GM12878 (cell line): Measurements from ENCODE around the gene GSTM4. TPM values are rescaled to one million over a fixed set of nuclear protein-coding genes. Genes with fewer than 3 reads are reported as not detected.

Experiments
- ATAC-seq: fragments of 200-7000 bp; cut with Tn5 transposase; 3 replicates; pipeline ENCODE4 v1.9.1; 2020; ENCODE audit warnings: mild to moderate bottlenecking, moderate library complexity
- BruUV-seq: library from RNA; stranded (reverse); fragments of 400-500 nt; replicated peaks from 2 replicates; lab custom pipeline; 2021; lab: Mats Ljungman, UMichigan
- CTCF ChIA-PET: fragments of 300-600 bp; sonication (Branson Sonifier 250); formaldehyde crosslinking; extraction: SDS; loops from one replicate; lab custom pipeline; 2021; ENCODE audit warnings: inconsistent platforms; lab: Yijun Ruan, JAX
- POLR2A ChIA-PET: fragments of 350-600 bp; formaldehyde crosslinking; extraction: SDS; loops from one replicate; lab custom pipeline; 2021; ENCODE audit warnings: inconsistent platforms; lab: Charles Lee
- RAD21 ChIA-PET: fragments of 300-600 bp; sonication (Branson Sonifier 250); formaldehyde crosslinking; loops from one replicate; lab custom pipeline; 2023; ENCODE audit warnings: antibody characterized with exemption; ENCODE audit not compliant: unreplicated experiment; lab: Charles Lee
- SMC1A ChIA-PET: fragments of 300-600 bp; sonication (Branson Sonifier 250); formaldehyde crosslinking; loops from one replicate; lab custom pipeline; 2023; ENCODE audit not compliant: unreplicated experiment, uncharacterized antibody; lab: Charles Lee
- DNase-seq: peaks from one replicate; pipeline ENCODE4 v3.0.0-alpha.2; 2011; ENCODE audit warnings: low read depth, low spot score
- FAIRE-seq: peaks from 3 replicates; lab custom pipeline; 2011; peaks lifted over from hg19 to GRCh38; lab: Jason Lieb, UNC
- H2AFZ ChIP-seq: 2 replicates; pipeline ENCODE4 v1.6.0; 2011; ENCODE audit warnings: low read depth, low read length, control low read depth; ENCODE audit not compliant: control insufficient read depth
- H3K27ac ChIP-seq: 2 replicates; pipeline ENCODE4 v1.5.1; 2011; ENCODE audit warnings: control low read depth; ENCODE audit not compliant: control insufficient read depth, insufficient read depth
- H3K27me3 ChIP-seq, 2 experiments: replicated peaks in 1 of 2; 2 replicates each; pipeline versions ENCODE4 v1.6.0 to v1.6.1; 2011; ENCODE audit warnings: low read length in 1 of 2; ENCODE audit not compliant: control insufficient read depth in 2 of 2, insufficient read depth in 2 of 2
- H3K36me3 ChIP-seq, 2 experiments: 2 replicates each; pipeline ENCODE4 v1.5.1; 2011; ENCODE audit warnings: low read length in 1 of 2; ENCODE audit not compliant: control insufficient read depth in 2 of 2, insufficient read depth in 2 of 2
- H3K4me1 ChIP-seq: 2 replicates; pipeline ENCODE4 v1.6.1; 2011; ENCODE audit warnings: mild to moderate bottlenecking, low read length, moderate library complexity, mixed read lengths; ENCODE audit not compliant: control insufficient read depth, insufficient read depth
- H3K4me2 ChIP-seq: 2 replicates; pipeline ENCODE4 v1.6.0; 2011; ENCODE audit warnings: control low read depth; ENCODE audit not compliant: control insufficient read depth, insufficient read depth
- H3K4me3 ChIP-seq: fragments of 200-600 bp; sonication (generic); 2 replicates; pipeline ENCODE4 v1.5.1; 2016
- H3K79me2 ChIP-seq: 2 replicates; pipeline ENCODE4 v1.6.0; 2011; ENCODE audit warnings: low read length; ENCODE audit not compliant: control insufficient read depth, insufficient read depth
- H3K9ac ChIP-seq: 2 replicates; pipeline ENCODE4 v1.8.0; 2011; ENCODE audit warnings: low read length, control low read depth, mixed read lengths; ENCODE audit not compliant: control insufficient read depth, insufficient read depth
- H3K9me3 ChIP-seq: replicated peaks from 3 replicates; pipeline ENCODE4 v1.5.1; 2011; ENCODE audit warnings: mild to moderate bottlenecking, low read length; ENCODE audit not compliant: control insufficient read depth, insufficient read depth
- H4K20me1 ChIP-seq: 2 replicates; pipeline ENCODE4 v1.6.0; 2011; ENCODE audit not compliant: control insufficient read depth, insufficient read depth
- BHLHE40 ChIP-seq, 2 experiments: fragments of 450-650 bp in 1 of 2; IDR thresholded peaks; 2 replicates each; pipeline ENCODE4 v1.6.1; 2011 to 2017; ENCODE audit warnings: low read depth in 2 of 2, borderline replicate concordance in 1 of 2, improper control_type of control experiment in 1 of 2, low read length in 1 of 2, mild to moderate bottlenecking in 1 of 2
- CHD1 ChIP-seq: IDR thresholded peaks from 2 replicates; pipeline ENCODE4 v1.6.1; 2012; ENCODE audit warnings: low read depth, low read length, improper control_type of control experiment
- CREM ChIP-seq: IDR thresholded peaks from 2 replicates; pipeline ENCODE4 v1.6.1; 2014; ENCODE audit warnings: antibody characterized with exemption, low read depth
- ELK1 ChIP-seq: IDR thresholded peaks from 2 replicates; pipeline ENCODE4 v1.6.1; 2012; ENCODE audit warnings: low read depth, low read length, improper control_type of control experiment
- NKRF ChIP-seq: fragments of 450-650 bp; conservative IDR thresholded peaks from 2 replicates; pipeline ENCODE4 v1.6.1; 2017; ENCODE audit warnings: mild to moderate bottlenecking, moderate library complexity
- RUNX3 ChIP-seq: IDR thresholded peaks from 2 replicates; pipeline ENCODE4 v1.6.1; 2012; ENCODE audit warnings: low read length, inconsistent platforms
- SREBF2 ChIP-seq: IDR thresholded peaks from 2 replicates; pipeline ENCODE4 v1.6.1; 2012; ENCODE audit warnings: mild to moderate bottlenecking, low read length
- ZBTB40 ChIP-seq: fragments of 450-650 bp; IDR thresholded peaks from 2 replicates; pipeline ENCODE4 v1.6.1; 2016; ENCODE audit warnings: mild to moderate bottlenecking, moderate library complexity, borderline replicate concordance
- ZNF687 ChIP-seq: fragments of 450-650 bp; IDR thresholded peaks from 2 replicates; pipeline ENCODE4 v1.6.1; 2017; ENCODE audit warnings: mild to moderate bottlenecking, moderate library complexity
- WGBS: methylation state at CpG from one replicate; pipeline ENCODE4 v1.1.6; 2016; ENCODE audit warnings: low lambda C conversion rate; ENCODE audit not compliant: insufficient replicate concordance, insufficient coverage; ENCODE audit errors: missing lambda C conversion rate; 5-methylcytosine and 5-hydroxymethylcytosine counted together
- in situ Hi-C: fragments of 300-500 bp; cut with MboI; formaldehyde crosslinking; loops from 9 replicates; pipeline ENCODE4 v1.14.3; 2018; ENCODE audit warnings: mixed read lengths
- intact Hi-C: fragments of 100-400 bp; cut with micrococcal nuclease; formaldehyde crosslinking; loops from one replicate; pipeline ENCODE4 v1.14.2; 2022; ENCODE audit not compliant: unreplicated experiment
- polyA plus RNA-seq, 11 experiments: library from polyadenylated mRNA; depleted of rRNA in 4 of 11; unstranded in 6 of 11; stranded (reverse) in 5 of 11; fragments of >200 nt; fragmentation: Nextera tagmentation in 4 of 11; fragmentation: Illumina TruSeq in 1 of 11; extraction: Ambion mirVana in 4 of 11; extraction: Trizol in 1 of 11; gene quantifications; 1 replicate in 1 of 11; 2 replicates in 10 of 11; pipeline versions ENCODE4 v1.2.1 to v1.2.3, GENCODE V29; 2011 to 2016; ENCODE audit warnings: inconsistent platforms in 2 of 11, missing spikeins in 2 of 11, low read depth in 1 of 11
- total RNA-seq, 4 experiments: library from RNA; depleted of rRNA in 3 of 4; stranded (reverse); fragments of >200 nt in 3 of 4; fragmentation: Illumina TruSeq in 1 of 4; extraction: Trizol in 1 of 4; gene quantifications; 2 replicates each; pipeline versions ENCODE4 v1.2.1 to v1.2.3, GENCODE V29; 2013 to 2021

Gene GSTM4
- total and polyA plus RNA-seq, 10 of the 15 experiments (the other 5 are each of a cell fraction or from before 2014, with no cell fraction given), result 14.3 to 37.2 (median 23.0) TPM

GRCh38 chr1:109620841-109621286, 35.0 kb upstream of the GSTM4 start:
- Histone ChIP-seq H3K27ac (peak overlapping the region; percentile 72), H3K4me1 (peaks cover 41% of the 10 kb centered on the region), H3K79me2 (peaks cover 51% of the 10 kb centered on the region), H4K20me1 (no peaks in the 10 kb centered on the region), H2AFZ (peak overlapping the region; percentile 83), H3K4me3 (peak overlapping the region; percentile 85), H3K36me3 (no peaks in the 10 kb centered on the region; a peak in 2 of 4 replicates), H3K9me3 (no peaks in the 10 kb centered on the region), H3K4me2 (peak overlapping the region; percentile 89), H3K27me3 (no peaks in the 10 kb centered on the region), H3K9ac (peak overlapping the region; percentile 86)
- RAD21 ChIA-PET, result interaction anchor here (0.6 to 2.3 kb wide), 7 partner anchors 10 to 410 kb away, joined by 3 to 10 read pairs (median 3); no protein-coding TSS in a partner anchor
- ATAC-seq (peak; percentile 81), DNase-seq (peak; percentile 66), FAIRE-seq (peak; percentile 73)
- WGBS, result under 1% methylated on average over 16 of the region's 18 CpGs
- in situ Hi-C loops, result loop anchor here (5.0 kb wide), 2 partner anchors 74 to 134 kb away; partner anchors contain the start of gene GNAI3
- POLR2A ChIA-PET, result interaction anchor here (0.6 to 3.4 kb wide), 5 partner anchors 19 to 138 kb away, joined by 3 to 34 read pairs (median 4); partner anchors contain the start of gene GNAI3
- CTCF ChIA-PET, result interaction anchor here (0.6 to 2.4 kb wide), 10 partner anchors 9 to 390 kb away, joined by 4 to 16 read pairs (median 6); partner anchors contain the start of genes AHCYL1 and GNAI3
- SMC1A ChIA-PET, result interaction anchor here (2.4 to 2.7 kb wide), 2 partner anchors 72 to 75 kb away, joined by 17 to 18 read pairs; partner anchors contain the start of gene GNAI3
- intact Hi-C loops, result loop anchor here (5.0 kb wide), 1 partner anchor 129 kb away; the partner anchor contains the start of gene CYB561D1
- BruUV-seq, result no TSS peak
- TF ChIP-seq SREBF2 (no peak), CHD1 (no peak), ELK1 (peak; percentile 55; the same call in 1 of the 2 replicates), BHLHE40 (IDR thresholded peaks at IDR 0.05; ENCODE audit: borderline replicate concordance in 1 of 2, low read depth in 2 of 2, low read length in 1 of 2) (peak; percentile 29 to 42; a peak in 1 of 4 replicates), CREM (no peak), NKRF (0 out of 2 replicates have a peak, but pooled peaks have one; percentile 39), ZBTB40 (peak; percentile 33; the same call in 1 of the 2 replicates), RUNX3 (0 out of 2 replicates have a peak, but pooled peaks have one; percentile 4), ZNF687 (no peak)
